Measurements from ENCODE around the gene RNPS1. TPM values are rescaled to one million over a fixed set of nuclear protein-coding genes. Genes with fewer than 3 reads are reported as not detected.

Gene RNPS1, protein sequence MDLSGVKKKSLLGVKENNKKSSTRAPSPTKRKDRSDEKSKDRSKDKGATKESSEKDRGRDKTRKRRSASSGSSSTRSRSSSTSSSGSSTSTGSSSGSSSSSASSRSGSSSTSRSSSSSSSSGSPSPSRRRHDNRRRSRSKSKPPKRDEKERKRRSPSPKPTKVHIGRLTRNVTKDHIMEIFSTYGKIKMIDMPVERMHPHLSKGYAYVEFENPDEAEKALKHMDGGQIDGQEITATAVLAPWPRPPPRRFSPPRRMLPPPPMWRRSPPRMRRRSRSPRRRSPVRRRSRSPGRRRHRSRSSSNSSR
- 225 TPM for polyA plus RNA-seq (2013, experiment 1 of 2)
- polyA plus RNA-seq (2013, experiment 2 of 2): 242 TPM

DNA sequence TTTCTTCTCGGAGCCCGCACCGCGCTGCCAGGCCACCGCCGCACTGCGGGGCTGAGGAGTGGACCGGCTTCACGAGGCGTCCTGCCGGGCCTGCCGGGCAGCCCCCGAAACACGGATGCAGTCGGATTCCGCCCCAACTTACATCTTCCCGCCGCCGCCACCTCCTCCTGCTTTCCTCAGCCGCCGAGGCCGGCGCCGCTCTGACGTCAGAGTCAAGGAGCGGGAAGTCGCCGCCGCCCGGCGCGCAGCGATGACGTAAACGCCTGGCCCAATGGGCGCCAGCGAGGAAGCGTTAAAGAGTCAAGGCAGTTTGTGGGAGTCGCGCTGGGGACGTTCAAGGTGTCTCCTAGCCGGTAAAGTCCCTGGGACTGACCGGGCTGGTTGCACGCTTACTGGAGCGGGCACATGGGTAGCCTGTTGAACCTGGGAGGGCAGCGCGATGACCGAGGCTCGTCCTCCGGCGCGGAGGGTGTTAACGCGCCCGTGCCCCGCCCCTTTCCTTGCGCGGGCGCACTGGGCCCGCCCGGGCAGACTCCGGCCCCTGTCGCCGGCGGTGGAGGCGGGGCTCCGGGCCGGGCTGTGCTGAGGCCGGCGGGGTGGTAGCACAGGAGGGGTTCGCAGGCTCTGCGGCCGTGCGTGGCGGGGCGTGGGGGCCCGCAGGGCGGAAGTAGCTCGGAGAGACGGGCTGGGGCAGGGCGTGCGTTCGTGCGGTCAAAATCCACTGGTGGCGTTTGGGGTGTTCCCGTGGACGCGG lies at the start of gene RNPS1:
TSS of gene RNPS1 (minus strand) at position 214 of the 754 bp plus-strand sequence. CDS start 3,483 bp downstream, outside the sequence.
- peaks cover 27% of the 10 kb centered on the region for H3K36me3 ChIP-seq (ENCODE audit: insufficient read depth, low read length)
- peak within 1 kb of the TSS; percentile 77 for H3K4me3 ChIP-seq (ENCODE audit: low read length)
- H3K4me1 ChIP-seq (ENCODE audit: insufficient read depth, low read length): 0 out of 2 replicates have a peak, but pooled peaks cover 14% of the 10 kb centered on the region
- WGBS: under 1% methylated on average over 88 of the region's 88 CpGs
- H3K27me3 ChIP-seq (ENCODE audit: insufficient read depth, low read length): no peaks in the 10 kb centered on the region
- peak within 1 kb of the TSS; percentile 90 for H3K9ac ChIP-seq (ENCODE audit: low read depth, low read length)
- H3K27ac ChIP-seq (ENCODE audit: low read depth, low read length): peak within 1 kb of the TSS; percentile 96
- H3K9me3 ChIP-seq (ENCODE audit: insufficient read depth, low read depth, low read length): no peaks in the 10 kb centered on the region

DNA sequence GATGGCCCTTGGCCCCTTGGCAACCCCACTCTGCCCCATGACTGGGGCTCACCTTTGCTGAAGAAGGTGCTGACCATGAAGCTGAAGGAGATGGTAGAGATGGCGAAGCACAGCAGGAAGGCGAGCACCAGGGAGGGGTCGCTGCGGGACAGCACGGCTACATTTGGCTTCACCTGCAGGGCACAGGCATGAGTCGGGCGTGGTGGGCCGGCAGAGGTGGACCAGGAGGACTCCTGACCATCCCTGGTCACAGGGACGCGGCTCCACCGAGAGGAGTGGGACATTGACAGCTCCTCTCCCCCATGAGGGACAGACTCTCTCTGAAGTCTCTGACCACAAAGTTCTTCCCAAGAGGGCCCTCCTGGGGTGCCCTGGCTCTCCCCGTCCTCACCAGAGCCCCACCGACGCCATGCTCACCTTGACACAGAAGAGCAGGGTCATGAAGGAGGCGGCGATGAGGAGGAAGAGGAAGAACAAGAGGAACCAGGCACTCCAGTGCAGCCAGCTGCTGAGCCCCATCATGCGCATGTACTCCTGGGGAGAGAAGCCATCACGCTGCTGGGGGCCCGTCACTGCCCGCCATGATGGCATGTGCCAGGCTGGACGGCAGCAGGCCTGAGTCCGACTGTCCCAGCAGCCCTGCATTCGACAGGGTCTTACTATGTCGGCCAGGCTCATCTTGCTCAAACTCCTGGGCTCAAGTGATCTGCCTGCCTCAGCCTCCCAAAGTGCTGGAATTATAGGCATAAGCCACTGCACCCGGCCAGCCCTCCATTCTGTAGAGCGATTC lies 49.5 kb upstream of the RNPS1 start:
- Histone ChIP-seq H3K9ac (ENCODE audit: low read depth, low read length) (no peak overlapping the region), H3K27me3 (ENCODE audit: insufficient read depth, low read length) (no peaks in the 10 kb centered on the region), H3K9me3 (ENCODE audit: insufficient read depth, low read depth, low read length) (no peaks in the 10 kb centered on the region)

DNA sequence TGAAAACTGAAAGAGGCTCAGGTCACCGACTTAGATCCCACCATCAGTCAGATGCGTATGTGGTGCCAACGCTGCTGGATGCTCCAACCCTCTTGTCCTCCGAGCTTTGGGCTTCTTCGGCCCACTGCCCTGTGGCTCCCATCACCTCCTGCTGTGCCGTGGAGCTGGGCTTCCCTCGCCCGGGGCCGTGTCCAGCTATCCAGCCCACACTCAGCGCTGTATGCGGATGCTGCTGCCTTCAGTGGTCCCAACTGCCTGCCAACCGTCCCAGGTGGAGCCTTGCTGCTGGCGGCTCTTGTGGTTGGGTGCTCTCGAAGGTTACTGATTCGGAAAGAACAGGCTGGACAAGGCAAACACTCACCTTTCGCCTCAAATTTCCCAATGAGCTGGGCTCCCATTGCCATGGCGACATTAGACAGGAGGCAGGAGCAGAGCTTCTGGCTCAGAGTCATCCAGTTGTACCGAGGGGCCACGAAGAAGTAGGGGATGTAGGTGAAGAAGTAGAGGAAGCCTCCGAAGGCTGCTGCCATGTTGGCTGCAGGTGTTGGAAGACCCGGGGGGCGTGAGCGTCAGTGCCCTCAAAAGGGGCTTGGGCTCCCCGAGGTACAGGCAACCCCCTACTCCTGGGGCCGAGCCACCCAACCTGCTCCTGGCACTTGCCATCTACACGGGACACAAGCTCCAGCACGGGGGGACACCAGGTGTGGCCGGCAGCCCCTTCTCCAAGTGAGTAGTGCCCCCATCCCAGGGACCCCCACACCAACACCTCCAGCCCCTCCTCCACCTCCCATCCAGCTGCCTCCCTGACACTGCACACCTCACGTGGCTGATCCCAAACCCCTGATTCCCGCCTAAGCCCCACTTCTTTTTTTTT lies 40.4 kb upstream of the RNPS1 start:
- WGBS: 92% methylated on average over 30 of the region's 30 CpGs
- H3K9me3 ChIP-seq (ENCODE audit: insufficient read depth, low read depth, low read length): no peaks in the 10 kb centered on the region

More for the DNA sequence above, 49.5 kb upstream of the RNPS1 start:
- no peak overlapping the region for H3K27ac ChIP-seq (ENCODE audit: low read depth, low read length)
- no peaks in the 10 kb centered on the region for H3K36me3 ChIP-seq (ENCODE audit: insufficient read depth, low read length)
- no peaks in the 10 kb centered on the region for H3K4me1 ChIP-seq (ENCODE audit: insufficient read depth, low read length)
- no peak overlapping the region for H3K4me3 ChIP-seq (ENCODE audit: low read length)
- WGBS: 93% methylated on average over 26 of the region's 26 CpGs

DNA sequence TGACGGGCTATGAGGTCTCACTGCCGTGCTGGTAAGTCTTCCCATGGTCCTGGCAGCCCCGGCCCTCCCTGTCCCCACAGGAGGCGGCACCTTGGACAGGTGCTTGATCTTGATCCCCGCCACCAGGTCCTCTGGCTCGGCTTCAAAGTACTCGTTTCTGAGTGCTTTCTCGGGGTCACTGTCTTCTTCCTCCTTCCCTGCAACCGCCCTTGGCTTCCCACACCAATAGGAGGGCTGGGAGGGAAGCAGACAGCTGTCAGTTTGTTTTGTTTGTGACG lies 31.9 kb upstream of the RNPS1 start:
- no peak overlapping the region for H3K27ac ChIP-seq (ENCODE audit: low read depth, low read length)
- H3K9me3 ChIP-seq (ENCODE audit: insufficient read depth, low read depth, low read length): no peaks in the 10 kb centered on the region
- H3K4me1 ChIP-seq (ENCODE audit: insufficient read depth, low read length): no peaks in the 10 kb centered on the region
- H3K27me3 ChIP-seq (ENCODE audit: insufficient read depth, low read length): no peaks in the 10 kb centered on the region
- no peaks in the 10 kb centered on the region for H3K36me3 ChIP-seq (ENCODE audit: insufficient read depth, low read length)
- H3K4me3 ChIP-seq (ENCODE audit: low read length): no peak overlapping the region
- H3K9ac ChIP-seq (ENCODE audit: low read depth, low read length): no peak overlapping the region
- WGBS: 80% methylated on average over 9 of the region's 10 CpGs

More for the DNA sequence above, 40.4 kb upstream of the RNPS1 start:
- no peaks in the 10 kb centered on the region for H3K27me3 ChIP-seq (ENCODE audit: insufficient read depth, low read length)
- no peak overlapping the region for H3K9ac ChIP-seq (ENCODE audit: low read depth, low read length)
- no peaks in the 10 kb centered on the region for H3K4me1 ChIP-seq (ENCODE audit: insufficient read depth, low read length)
- H3K27ac ChIP-seq (ENCODE audit: low read depth, low read length): no peak overlapping the region
- no peak overlapping the region for H3K4me3 ChIP-seq (ENCODE audit: low read length)
- no peaks in the 10 kb centered on the region for H3K36me3 ChIP-seq (ENCODE audit: insufficient read depth, low read length)

DNA sequence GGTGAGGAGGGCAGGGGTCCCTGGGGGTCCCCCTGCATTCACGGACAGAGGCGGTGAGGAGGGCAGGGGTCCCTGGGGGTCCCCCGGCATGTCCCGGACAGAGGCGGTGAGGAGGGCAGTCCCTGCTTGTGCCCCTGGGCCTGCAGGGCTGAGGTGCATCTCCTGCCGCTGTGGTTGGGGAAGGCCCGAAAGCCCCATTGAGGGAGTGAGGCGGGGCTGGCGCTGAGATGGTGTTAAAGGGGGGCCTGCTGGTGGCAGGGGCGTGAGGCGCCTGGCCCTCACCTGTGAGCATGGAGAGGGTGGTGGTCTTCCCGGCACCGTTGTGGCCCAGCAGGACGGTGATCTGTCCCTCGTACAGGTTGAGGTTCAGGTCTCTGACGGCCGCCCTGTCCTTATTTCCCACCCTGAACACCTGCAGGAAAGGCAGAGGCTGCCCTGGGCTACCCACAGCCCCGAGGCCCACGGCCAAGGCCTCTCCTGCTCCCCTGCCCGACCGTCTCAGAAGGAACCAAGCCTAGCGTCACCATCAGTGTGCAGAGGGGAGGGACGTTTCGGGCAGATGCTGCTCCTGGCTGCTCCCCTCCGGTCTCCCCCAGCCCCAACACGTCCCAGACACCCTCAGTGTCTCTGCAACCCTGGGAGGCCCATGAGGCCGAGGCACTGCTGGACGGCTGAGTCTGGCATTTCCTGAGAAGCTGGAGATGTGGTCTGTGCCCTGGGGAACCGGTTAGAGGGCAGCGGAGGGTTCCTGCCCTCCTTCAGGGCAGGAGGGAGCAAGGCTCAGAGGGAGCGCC lies 31.4 kb upstream of the RNPS1 start:
- Histone ChIP-seq H3K4me1 (ENCODE audit: insufficient read depth, low read length) (no peaks in the 10 kb centered on the region), H3K4me3 (ENCODE audit: low read length) (no peak overlapping the region), H3K36me3 (ENCODE audit: insufficient read depth, low read length) (no peaks in the 10 kb centered on the region), H3K9me3 (ENCODE audit: insufficient read depth, low read depth, low read length) (no peaks in the 10 kb centered on the region), H3K27me3 (ENCODE audit: insufficient read depth, low read length) (no peaks in the 10 kb centered on the region), H3K27ac (ENCODE audit: low read depth, low read length) (no peak overlapping the region), H3K9ac (ENCODE audit: low read depth, low read length) (no peak overlapping the region)
- WGBS: 91% methylated on average over 31 of the region's 31 CpGs

DNA sequence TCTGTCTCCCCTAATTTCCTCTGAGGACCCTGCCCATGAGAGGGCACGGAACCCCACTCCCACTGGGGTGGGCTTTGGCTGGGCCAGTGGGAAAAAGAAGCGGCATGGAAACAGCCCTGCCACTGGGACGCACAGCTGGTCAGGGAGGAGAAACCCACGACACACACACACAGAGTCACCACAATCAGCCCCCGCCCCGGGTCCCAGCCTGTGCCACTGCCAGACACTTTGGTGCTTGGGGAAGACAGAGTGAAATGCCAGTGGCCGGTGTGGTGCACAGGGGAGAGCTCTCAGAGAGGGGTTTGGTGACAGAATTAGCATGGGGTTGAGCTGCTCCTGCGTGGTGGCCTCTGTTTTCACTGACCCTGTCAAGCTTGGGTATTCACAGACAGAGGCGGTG lies 30.7 kb upstream of the RNPS1 start:
- Histone ChIP-seq H3K4me3 (ENCODE audit: low read length) (no peak overlapping the region), H3K4me1 (ENCODE audit: insufficient read depth, low read length) (no peaks in the 10 kb centered on the region), H3K9me3 (ENCODE audit: insufficient read depth, low read depth, low read length) (no peaks in the 10 kb centered on the region), H3K27me3 (ENCODE audit: insufficient read depth, low read length) (no peaks in the 10 kb centered on the region), H3K9ac (ENCODE audit: low read depth, low read length) (no peak overlapping the region), H3K27ac (ENCODE audit: low read depth, low read length) (no peak overlapping the region), H3K36me3 (ENCODE audit: insufficient read depth, low read length) (no peaks in the 10 kb centered on the region)
- WGBS: 93% methylated on average over 8 of the region's 9 CpGs

DNA sequence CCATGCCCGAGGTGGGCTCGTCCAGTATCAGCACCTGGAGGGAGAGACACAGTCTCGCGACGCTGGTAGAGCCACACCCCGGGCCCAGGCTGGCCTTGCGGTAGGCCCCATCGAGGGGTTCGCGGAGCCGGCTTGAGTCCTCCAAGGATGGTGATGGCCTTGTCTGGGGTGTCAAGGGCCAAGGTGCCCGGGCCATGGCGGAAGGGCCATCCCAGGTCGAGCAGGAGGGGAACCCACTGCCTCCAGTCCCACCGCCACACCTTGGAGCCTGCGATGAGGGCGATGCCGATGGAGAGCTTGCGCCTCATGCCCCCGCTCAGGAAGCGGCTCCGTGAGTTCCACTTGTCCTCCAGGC lies 29.6 kb upstream of the RNPS1 start:
- WGBS: 95% methylated on average over 22 of the region's 22 CpGs
- no peaks in the 10 kb centered on the region for H3K9me3 ChIP-seq (ENCODE audit: insufficient read depth, low read depth, low read length)
- no peaks in the 10 kb centered on the region for H3K27me3 ChIP-seq (ENCODE audit: insufficient read depth, low read length)
- H3K4me3 ChIP-seq (ENCODE audit: low read length): no peak overlapping the region
- H3K4me1 ChIP-seq (ENCODE audit: insufficient read depth, low read length): no peaks in the 10 kb centered on the region
- no peak overlapping the region for H3K9ac ChIP-seq (ENCODE audit: low read depth, low read length)
- H3K36me3 ChIP-seq (ENCODE audit: insufficient read depth, low read length): no peaks in the 10 kb centered on the region
- H3K27ac ChIP-seq (ENCODE audit: low read depth, low read length): no peak overlapping the region

DNA sequence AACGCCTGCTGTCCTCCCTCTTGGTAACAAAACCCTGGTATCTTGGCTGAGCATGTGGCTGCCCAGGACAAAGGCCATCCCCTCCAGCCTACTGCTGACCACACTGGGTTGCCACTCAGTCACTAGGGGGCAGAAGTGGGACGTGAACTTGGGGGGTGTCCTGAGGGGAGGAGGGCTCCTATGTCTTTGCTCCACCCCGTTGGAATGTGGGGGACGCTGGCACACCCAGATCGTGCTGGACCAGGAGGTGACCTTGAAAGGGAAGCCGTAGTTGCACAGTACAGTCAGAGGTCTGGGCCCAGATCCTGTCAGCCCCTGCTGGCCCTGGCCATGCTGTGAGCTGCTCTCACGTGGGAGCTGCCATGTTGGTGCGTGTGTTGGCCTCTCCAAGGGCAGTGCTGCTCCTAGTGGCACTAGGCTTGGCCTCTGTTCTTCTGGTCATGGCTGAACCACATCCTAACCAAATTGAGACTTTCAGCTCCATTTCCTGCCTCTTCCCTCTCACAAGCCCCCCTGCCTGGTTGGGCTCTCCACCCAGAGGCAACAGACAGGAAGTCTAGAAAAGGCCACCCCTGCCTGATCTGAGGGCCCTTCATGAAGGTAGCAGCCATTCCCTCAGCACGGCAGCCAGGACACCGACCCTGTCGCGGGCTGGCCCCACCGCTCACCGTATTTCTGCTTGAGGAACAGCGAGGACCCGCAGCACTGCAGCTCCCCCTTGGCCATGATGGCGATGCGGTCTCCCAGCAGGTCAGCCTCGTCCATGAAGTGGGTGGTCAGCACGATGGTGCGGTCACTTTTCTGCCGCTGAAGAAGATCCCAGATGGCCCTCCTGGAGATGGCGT lies 29.0 kb upstream of the RNPS1 start:
- H3K9ac ChIP-seq (ENCODE audit: low read depth, low read length): no peak overlapping the region
- H3K36me3 ChIP-seq (ENCODE audit: insufficient read depth, low read length): no peaks in the 10 kb centered on the region
- H3K27ac ChIP-seq (ENCODE audit: low read depth, low read length): no peak overlapping the region
- WGBS: 90% methylated on average over 23 of the region's 23 CpGs
- H3K4me1 ChIP-seq (ENCODE audit: insufficient read depth, low read length): no peaks in the 10 kb centered on the region
- no peaks in the 10 kb centered on the region for H3K27me3 ChIP-seq (ENCODE audit: insufficient read depth, low read length)
- H3K4me3 ChIP-seq (ENCODE audit: low read length): no peak overlapping the region
- no peaks in the 10 kb centered on the region for H3K9me3 ChIP-seq (ENCODE audit: insufficient read depth, low read depth, low read length)

DNA sequence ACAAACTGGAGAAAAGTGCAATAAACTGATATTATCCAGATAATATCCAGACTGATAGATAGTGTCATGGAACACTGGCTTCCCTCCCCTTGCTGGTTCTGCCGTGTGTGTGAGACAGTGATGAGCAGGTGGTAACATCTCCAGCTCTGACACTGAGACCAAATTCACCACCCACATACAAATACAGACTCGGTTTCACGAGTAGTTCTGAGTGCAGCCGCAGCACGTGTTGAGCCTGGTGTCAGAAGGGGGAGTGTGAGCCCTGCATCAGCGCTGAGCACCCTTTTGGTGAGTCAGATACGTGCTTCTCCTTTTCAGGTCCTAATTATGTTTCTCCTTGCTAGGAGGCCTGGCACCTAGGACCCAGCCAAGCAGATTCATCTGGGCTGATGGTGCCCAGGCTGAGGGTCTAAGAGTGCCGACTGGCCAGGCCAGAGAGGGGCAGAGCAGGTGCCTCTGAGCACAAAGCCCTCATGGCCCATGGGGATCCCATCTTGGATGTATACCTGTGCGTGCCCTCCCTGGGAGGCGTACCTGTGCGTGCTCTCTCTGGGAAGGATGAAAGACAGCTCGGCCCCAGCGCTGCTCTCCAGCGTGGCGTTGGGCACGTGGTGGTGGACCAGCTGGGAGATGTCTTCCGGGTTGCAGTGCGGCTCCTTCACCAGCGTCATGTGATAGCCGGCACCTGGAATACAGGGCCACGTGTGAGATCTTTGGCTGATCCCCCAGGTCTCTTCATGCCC lies 27.3 kb upstream of the RNPS1 start:
- H3K27me3 ChIP-seq (ENCODE audit: insufficient read depth, low read length): no peaks in the 10 kb centered on the region
- H3K36me3 ChIP-seq (ENCODE audit: insufficient read depth, low read length): no peaks in the 10 kb centered on the region
- WGBS: 93% methylated on average over 20 of the region's 21 CpGs
- no peak overlapping the region for H3K27ac ChIP-seq (ENCODE audit: low read depth, low read length)
- no peaks in the 10 kb centered on the region for H3K4me1 ChIP-seq (ENCODE audit: insufficient read depth, low read length)
- no peaks in the 10 kb centered on the region for H3K9me3 ChIP-seq (ENCODE audit: insufficient read depth, low read depth, low read length)
- H3K4me3 ChIP-seq (ENCODE audit: low read length): no peak overlapping the region
- H3K9ac ChIP-seq (ENCODE audit: low read depth, low read length): no peak overlapping the region

Measured in HUES64 (cell line).